ENCODE measurements around the gene ORM1.

Gene ORM1

GRCh38 chr9:114286146-114286679 lies 36.7 kb upstream of the ORM1 start:
- in situ Hi-C loops (cut with MboI; ENCODE audit: low sequenced_read_pairs), result loop anchor here (25.0 kb wide), 1 partner anchor 199 kb away; the partner anchor contains the start of genes AMBP and KIF12

DNA sequence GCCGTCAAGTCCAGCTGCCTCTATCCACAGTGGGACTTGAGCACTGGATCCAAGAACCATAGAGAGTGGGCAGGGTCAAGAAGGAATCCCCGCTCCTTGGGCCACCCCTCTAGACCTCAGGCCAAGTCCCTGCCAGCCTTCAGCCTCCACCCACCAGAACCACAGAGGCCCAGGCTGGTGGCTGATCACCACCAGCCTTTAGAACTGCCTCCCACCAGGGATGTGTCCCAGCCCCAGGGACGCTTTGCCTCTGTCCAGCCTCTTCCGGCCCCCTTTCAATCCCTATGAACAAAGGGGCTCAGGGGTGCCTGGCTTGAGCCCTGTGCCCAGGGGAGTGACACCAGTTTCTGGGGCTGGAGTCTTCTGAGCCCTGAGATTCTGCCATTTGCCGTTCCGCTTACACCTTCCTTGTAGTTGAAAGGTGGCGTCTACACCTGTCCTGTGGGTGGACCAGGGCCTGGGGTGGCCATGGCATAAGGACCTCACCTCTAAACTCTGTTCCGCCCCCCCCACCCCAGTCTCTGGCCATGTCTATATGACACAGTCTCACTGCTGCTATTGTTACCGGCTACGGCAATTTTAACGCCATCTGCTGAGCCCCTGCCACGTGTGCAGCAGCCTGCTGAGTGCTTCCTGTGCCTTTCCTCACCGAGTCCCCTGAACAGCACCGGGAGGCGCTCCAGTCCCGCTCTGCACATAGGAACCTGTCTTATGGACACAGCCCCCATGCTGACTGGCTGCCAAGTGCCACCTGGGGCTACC lies 35.7 kb upstream of the ORM1 start:
- in situ Hi-C loops (cut with MboI; ENCODE audit: low sequenced_read_pairs), result loop anchor here (25.0 kb wide), 1 partner anchor 200 kb away; the partner anchor contains the start of genes AMBP and KIF12

GRCh38 chr9:114287763-114288192 lies 35.1 kb upstream of the ORM1 start:
- in situ Hi-C loops (cut with MboI; ENCODE audit: low sequenced_read_pairs), result loop anchor here (25.0 kb wide), 1 partner anchor 200 kb away; the partner anchor contains the start of genes AMBP and KIF12

DNA sequence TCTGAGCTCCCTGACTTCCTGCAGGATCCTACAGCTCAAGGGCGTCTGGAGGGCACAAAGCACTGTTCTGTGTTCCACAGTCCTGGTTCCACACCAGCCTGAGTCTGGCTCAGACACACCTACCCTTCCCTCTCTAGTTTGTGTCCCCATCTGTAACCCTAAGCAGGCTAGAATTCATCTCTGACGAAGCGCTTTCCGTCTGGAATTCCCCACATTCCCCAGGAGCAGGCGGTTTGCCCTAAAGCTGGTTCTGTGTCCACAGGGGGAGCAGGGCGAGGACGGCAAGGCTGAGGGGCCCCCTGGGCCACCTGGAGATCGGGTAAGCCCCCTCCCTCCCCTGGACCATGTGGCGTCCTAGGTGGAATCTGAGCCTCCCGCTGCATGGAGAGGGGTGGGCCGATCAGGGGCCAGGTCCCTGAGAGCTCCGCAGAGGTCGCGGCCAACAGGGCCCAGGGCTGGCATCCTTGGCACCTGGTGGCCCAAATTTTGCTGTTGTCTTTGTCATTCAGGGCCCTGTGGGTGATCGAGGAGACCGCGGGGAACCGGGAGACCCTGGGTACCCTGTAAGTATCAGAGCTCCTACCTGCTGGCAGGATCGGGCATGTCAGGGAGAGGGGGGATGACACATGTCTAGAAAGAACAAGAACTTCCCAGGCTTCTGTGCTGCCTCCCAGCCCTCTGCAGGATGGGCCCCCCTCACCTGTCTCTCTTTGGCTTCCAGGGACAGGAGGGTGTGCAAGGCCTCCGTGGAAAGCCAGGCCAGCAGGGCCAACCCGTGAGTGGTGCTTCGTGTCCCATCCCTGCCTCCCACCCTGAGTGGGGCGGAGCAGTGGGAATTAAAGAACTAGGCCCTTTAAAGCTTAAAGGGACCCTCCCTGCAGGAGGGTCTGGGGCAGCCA lies 34.5 kb upstream of the ORM1 start:
- in situ Hi-C loops (cut with MboI; ENCODE audit: low sequenced_read_pairs), result loop anchor here (25.0 kb wide), 1 partner anchor 201 kb away; the partner anchor contains the start of genes AMBP and KIF12

GRCh38 chr9:114289106-114289505 lies 33.8 kb upstream of the ORM1 start:
- in situ Hi-C loops (cut with MboI; ENCODE audit: low sequenced_read_pairs), result loop anchor here (25.0 kb wide), 1 partner anchor 202 kb away; the partner anchor contains the start of genes AMBP and KIF12

DNA sequence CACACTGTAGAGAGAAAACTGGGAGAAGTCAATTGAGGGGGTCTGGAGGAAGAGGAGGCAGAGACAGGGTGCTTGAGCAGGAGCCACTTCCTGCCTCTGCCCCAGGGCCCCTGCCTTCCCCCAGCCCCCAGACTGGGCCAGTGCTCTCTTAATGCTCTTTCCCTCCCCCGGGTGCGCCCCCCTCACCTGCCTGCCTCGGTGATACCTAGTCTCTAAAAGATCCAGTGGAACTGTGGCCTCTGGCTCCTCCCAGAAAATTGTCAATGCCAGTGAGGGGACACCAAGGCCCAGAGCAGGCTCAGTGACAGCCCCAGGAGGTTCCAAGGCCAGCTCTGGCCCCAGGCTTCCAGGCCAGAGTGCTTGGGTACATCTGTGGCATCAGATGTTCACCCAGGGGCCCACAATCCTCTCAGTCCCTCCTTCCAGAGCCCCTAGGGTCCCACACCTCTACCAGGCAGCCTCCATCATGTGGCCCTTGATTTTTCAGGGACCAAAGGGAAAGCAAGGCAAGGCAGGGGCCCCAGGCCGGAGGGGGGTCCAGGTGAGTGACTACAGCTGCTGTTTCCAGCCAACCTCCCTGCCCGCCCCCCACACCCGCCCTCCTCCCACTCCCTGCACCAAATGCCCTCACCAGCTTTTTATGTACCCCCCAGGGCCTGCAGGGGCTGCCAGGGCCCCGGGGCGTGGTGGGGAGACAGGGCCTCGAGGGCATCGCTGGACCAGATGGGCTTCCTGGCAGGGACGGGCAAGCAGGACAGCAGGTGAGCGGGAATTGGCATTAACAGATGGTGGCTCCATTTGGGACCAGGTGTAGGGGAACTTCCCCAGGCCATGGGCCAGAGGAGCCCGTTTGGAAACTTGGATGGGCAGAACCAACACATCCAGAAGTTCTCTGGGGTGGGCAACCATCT lies 33.1 kb upstream of the ORM1 start:
- in situ Hi-C loops (cut with MboI; ENCODE audit: low sequenced_read_pairs), result loop anchor here (25.0 kb wide), 1 partner anchor 203 kb away; the partner anchor contains the start of genes AMBP and KIF12

DNA sequence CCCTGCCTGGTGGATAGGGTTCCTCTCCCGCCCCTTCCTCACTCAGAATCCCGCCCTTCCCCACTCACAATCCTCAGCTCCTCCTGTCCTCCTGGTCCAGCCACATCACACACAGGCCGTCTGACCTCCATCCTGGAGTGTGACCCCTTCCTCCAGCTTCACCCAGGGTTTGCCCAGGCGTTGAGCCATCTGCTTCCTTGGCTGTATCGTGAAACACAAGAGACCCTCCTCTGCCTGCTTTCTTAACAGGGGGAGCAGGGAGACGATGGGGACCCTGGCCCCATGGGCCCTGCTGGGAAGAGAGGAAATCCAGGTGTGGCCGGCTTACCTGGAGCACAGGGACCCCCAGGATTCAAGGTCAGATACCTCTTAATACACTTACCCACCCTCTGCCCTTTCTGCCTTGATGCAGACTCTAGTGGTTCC lies 32.3 kb upstream of the ORM1 start:
- in situ Hi-C loops (cut with MboI; ENCODE audit: low sequenced_read_pairs), result loop anchor here (25.0 kb wide), 1 partner anchor 203 kb away; the partner anchor contains the start of genes AMBP and KIF12

GRCh38 chr9:114291064-114291474 lies 31.8 kb upstream of the ORM1 start:
- in situ Hi-C loops (cut with MboI; ENCODE audit: low sequenced_read_pairs), result loop anchor here (25.0 kb wide), 1 partner anchor 204 kb away; the partner anchor contains the start of genes AMBP and KIF12

DNA sequence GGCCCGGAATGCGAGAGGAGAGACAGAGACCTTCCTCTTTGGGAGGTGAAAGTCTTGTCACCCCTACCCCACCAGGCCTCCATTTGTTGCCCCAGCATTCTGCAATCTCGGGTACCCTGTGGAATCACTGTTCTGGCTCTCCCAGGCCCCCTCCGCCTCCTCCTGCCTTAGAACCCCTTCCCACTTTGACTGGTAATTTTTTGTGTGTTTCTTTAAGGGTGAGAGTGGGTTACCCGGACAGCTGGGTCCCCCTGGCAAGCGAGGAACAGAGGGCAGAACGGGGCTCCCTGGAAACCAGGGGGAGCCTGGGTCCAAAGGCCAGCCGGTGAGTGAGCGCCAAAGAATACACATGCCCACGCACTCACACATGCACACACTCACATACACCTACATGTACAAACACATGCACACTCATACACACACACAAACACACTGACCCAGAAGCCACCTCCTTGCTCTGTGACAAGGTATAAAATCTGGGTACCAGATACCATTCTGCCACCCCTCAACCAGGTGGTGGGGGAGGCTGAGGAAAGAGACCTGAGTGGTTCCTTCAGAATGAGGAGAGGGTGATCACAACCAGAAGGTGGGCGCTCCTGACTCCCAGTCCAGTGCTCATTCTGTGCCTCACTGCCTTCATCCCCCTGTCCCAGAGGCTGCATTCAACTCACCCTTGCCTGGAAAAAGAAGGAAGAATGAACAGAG lies 30.9 kb upstream of the ORM1 start:
- in situ Hi-C loops (cut with MboI; ENCODE audit: low sequenced_read_pairs), result loop anchor here (25.0 kb wide), 1 partner anchor 205 kb away; the partner anchor contains the start of genes AMBP and KIF12

- in situ Hi-C loops (cut with MboI; ENCODE audit: low sequenced_read_pairs), result loop anchor here (25.0 kb wide), 1 partner anchor 207 kb away; the partner anchor contains the start of genes AMBP and KIF12
These were observed 28.2 kb upstream of the ORM1 start for GRCh38 chr9:114294664-114295063.

DNA sequence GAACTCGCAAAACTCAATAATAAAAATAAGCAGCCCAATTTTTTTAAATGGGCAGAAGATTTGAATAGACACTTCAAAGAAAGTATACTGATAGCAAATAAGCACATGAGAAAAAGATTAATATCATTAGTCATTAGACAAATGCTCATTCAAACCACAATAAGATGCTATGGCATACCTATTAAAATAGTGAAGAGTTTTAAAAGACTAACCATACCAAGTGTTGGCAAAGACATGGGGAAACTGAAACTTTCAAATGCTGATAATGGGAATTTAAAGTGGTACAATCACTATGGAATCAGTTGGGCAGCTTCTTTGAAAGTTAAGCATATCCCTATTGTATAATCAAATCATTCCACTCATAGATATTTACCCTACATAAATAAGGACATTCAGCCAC lies 26.6 kb upstream of the ORM1 start:
- in situ Hi-C loops (cut with MboI; ENCODE audit: low sequenced_read_pairs), result loop anchor here (25.0 kb wide), 1 partner anchor 209 kb away; the partner anchor contains the start of genes AMBP and KIF12

GRCh38 chr9:114299286-114300152 lies 23.4 kb upstream of the ORM1 start:
- in situ Hi-C loops (cut with MboI; ENCODE audit: low sequenced_read_pairs), result loop anchor here (25.0 kb wide), 1 partner anchor 212 kb away; the partner anchor contains the start of genes AMBP and KIF12

GRCh38 chr9:114300153-114300845 lies 22.6 kb upstream of the ORM1 start:
- in situ Hi-C loops (cut with MboI; ENCODE audit: low sequenced_read_pairs), result no loop called here

DNA sequence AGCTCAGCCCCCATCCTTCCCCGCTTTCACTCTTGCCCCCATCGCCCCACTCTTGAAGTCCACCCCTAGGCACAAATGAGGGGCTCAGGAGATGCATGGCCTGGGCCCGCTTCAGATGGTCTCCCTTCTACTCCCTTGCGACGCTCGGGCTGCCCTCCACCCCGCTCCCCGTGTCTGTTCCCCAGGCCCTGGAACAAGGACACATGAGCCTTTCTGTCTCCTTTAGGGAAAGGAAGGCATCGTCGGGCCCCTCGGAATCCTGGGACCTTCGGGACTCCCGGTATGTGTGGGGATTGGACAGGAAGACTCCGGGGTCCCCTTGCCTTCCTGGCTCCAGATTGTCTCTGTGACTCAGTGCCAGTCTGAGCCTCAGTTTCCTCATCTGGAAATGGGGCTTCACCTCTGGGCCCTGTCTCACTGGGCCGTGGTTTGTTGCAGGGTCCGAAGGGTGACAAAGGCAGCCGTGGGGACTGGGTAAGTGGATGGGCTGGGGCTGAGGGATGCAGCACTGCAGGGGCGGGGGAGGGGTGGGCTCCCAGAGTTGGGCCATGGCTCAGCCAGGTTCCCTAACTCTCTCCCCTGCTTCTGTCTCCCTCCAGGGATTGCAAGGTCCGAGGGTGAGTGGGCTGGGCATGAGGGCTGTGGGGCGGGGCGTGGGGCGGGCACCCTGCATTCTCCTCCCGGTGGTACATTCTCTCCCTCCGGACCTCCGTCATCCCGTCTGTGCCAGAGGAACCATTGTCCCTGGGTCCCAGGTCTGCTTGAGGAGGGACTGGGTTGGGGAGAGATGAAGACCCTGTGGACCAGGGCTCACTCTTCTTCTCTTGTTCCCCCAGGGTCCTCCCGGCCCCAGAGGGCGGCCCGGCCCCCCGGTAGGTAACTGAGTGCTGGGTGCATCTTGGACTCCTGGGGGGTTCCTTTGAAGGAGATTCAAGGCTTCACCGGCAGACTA lies 21.8 kb upstream of the ORM1 start:
- in situ Hi-C loops (cut with MboI; ENCODE audit: low sequenced_read_pairs), result no loop called here

DNA sequence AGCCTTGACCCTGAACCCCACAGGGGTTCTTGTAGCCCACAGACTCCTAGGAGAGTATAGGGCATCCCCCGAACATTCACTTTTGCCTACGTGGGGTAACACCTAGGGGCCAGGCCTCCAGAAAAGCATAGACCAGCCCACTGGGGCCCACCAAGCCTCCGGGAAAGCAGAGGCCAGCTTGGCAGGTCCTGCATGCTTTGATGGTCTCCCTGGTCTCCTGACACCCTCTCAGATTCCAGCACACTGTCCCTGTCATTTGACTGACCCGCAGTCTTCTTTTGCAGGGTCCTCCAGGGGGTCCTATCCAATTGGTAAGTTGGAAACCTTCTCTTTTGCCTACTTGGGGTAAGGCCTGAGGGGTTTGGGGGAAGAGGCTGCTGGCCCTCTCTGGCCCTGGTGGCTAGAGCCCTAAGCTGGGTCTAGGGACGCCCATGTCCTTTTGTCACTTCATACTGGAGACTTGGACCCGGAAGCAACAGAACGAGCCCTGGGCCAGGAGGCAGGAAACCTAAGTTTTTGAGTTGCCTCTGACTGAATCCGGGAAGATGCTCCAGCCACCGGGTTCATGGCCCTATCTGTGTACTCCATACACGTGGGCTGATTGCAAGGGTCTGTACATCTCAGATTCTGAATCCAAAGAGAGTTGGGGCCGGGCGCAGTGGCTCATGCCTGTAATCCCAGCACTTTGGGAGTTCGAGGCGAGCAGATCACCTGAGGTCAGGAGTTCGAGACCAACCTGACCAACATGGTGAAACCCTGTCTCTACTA lies 20.9 kb upstream of the ORM1 start:
- in situ Hi-C loops (cut with MboI; ENCODE audit: low sequenced_read_pairs), result no loop called here
